ENCODE measurements around the gene HTRA3. TPM values are rescaled to one million over a fixed set of nuclear protein-coding genes. Genes with fewer than 3 reads are reported as not detected.

Gene HTRA3
- total RNA-seq, 1 experiment from 2014 or later, result not detected

GRCh38 chr4:8351931-8352367 lies 82.4 kb downstream of the HTRA3 start:
- Mint-ChIP-seq H3K27me3 (ENCODE audit: unreplicated experiment) (peaks cover under 1% of the 10 kb centered on the region), H3K4me3 (ENCODE audit: low read depth, unreplicated experiment) (no peak overlapping the region), H3K27ac (ENCODE audit: unreplicated experiment) (no peak overlapping the region), H3K36me3 (ENCODE audit: insufficient read depth, unreplicated experiment) (no peaks in the 10 kb centered on the region), H3K4me1 (ENCODE audit: low read depth, unreplicated experiment) (peaks cover 12% of the 10 kb centered on the region), H3K9me3 (ENCODE audit: low read depth, unreplicated experiment) (no peaks in the 10 kb centered on the region)
- DNase-seq, result no peak
- no TSS peak for BruUV-seq (replicated peaks)
- intact Hi-C loops (cut with micrococcal nuclease; ENCODE audit: unreplicated experiment), result no loop called here
- TF ChIP-seq CTCF (IDR thresholded peaks at IDR 0.05; ENCODE audit: unreplicated experiment), result no peak
- CTCF ChIA-PET, result no interaction called here

- no peaks in the 10 kb centered on the region for H3K9me3 Mint-ChIP-seq (ENCODE audit: low read depth, unreplicated experiment)
- intact Hi-C loops (cut with micrococcal nuclease; ENCODE audit: unreplicated experiment), result no loop called here
- no TSS peak for BruUV-seq (replicated peaks)
- TF ChIP-seq CTCF (IDR thresholded peaks at IDR 0.05; ENCODE audit: unreplicated experiment), result no peak
- CTCF ChIA-PET, result no interaction called here
- peaks cover 15% of the 10 kb centered on the region for H3K4me1 Mint-ChIP-seq (ENCODE audit: low read depth, unreplicated experiment)
- H3K4me3 Mint-ChIP-seq (ENCODE audit: low read depth, unreplicated experiment), result no peak overlapping the region
- DNase-seq, result no peak
- H3K27ac Mint-ChIP-seq (ENCODE audit: unreplicated experiment), result no peak overlapping the region
- no peaks in the 10 kb centered on the region for H3K36me3 Mint-ChIP-seq (ENCODE audit: insufficient read depth, unreplicated experiment)
- H3K27me3 Mint-ChIP-seq (ENCODE audit: unreplicated experiment), result no peaks in the 10 kb centered on the region
These were observed 83.0 kb downstream of the HTRA3 start for GRCh38 chr4:8352368-8353157.

GRCh38 chr4:8353158-8353669 lies 83.7 kb downstream of the HTRA3 start:
- CTCF ChIA-PET, result no interaction called here
- no peaks in the 10 kb centered on the region for H3K36me3 Mint-ChIP-seq (ENCODE audit: insufficient read depth, unreplicated experiment)
- no peak for TF ChIP-seq CTCF (IDR thresholded peaks at IDR 0.05; ENCODE audit: unreplicated experiment)
- no peaks in the 10 kb centered on the region for H3K9me3 Mint-ChIP-seq (ENCODE audit: low read depth, unreplicated experiment)
- no TSS peak for BruUV-seq (replicated peaks)
- no peak for DNase-seq
- peaks cover 21% of the 10 kb centered on the region for H3K4me1 Mint-ChIP-seq (ENCODE audit: low read depth, unreplicated experiment)
- no peak overlapping the region for H3K27ac Mint-ChIP-seq (ENCODE audit: unreplicated experiment)
- intact Hi-C loops (cut with micrococcal nuclease; ENCODE audit: unreplicated experiment), result no loop called here
- no peak overlapping the region for H3K4me3 Mint-ChIP-seq (ENCODE audit: low read depth, unreplicated experiment)
- no peaks in the 10 kb centered on the region for H3K27me3 Mint-ChIP-seq (ENCODE audit: unreplicated experiment)

GRCh38 chr4:8353912-8354453 lies 84.4 kb downstream of the HTRA3 start:
- Mint-ChIP-seq H3K27ac (ENCODE audit: unreplicated experiment) (no peak overlapping the region), H3K27me3 (ENCODE audit: unreplicated experiment) (no peaks in the 10 kb centered on the region), H3K4me3 (ENCODE audit: low read depth, unreplicated experiment) (no peak overlapping the region), H3K36me3 (ENCODE audit: insufficient read depth, unreplicated experiment) (no peaks in the 10 kb centered on the region), H3K4me1 (ENCODE audit: low read depth, unreplicated experiment) (peaks cover 21% of the 10 kb centered on the region), H3K9me3 (ENCODE audit: low read depth, unreplicated experiment) (no peaks in the 10 kb centered on the region)
- no TSS peak for BruUV-seq (replicated peaks)
- DNase-seq, result no peak
- no peak for TF ChIP-seq CTCF (IDR thresholded peaks at IDR 0.05; ENCODE audit: unreplicated experiment)
- CTCF ChIA-PET, result no interaction called here
- intact Hi-C loops (cut with micrococcal nuclease; ENCODE audit: unreplicated experiment), result no loop called here

Data from Calu3 (cell line).